ENCODE results near the gene ADAMTS2. TPM values are rescaled to one million over a fixed set of nuclear protein-coding genes. Genes with fewer than 3 reads are reported as not detected.

ADAMTS2 gene
- total and polyA plus RNA-seq, 2 of the 4 experiments (the other 2 are of a cell fraction) = 19.0 to 58.8 TPM

DNA sequence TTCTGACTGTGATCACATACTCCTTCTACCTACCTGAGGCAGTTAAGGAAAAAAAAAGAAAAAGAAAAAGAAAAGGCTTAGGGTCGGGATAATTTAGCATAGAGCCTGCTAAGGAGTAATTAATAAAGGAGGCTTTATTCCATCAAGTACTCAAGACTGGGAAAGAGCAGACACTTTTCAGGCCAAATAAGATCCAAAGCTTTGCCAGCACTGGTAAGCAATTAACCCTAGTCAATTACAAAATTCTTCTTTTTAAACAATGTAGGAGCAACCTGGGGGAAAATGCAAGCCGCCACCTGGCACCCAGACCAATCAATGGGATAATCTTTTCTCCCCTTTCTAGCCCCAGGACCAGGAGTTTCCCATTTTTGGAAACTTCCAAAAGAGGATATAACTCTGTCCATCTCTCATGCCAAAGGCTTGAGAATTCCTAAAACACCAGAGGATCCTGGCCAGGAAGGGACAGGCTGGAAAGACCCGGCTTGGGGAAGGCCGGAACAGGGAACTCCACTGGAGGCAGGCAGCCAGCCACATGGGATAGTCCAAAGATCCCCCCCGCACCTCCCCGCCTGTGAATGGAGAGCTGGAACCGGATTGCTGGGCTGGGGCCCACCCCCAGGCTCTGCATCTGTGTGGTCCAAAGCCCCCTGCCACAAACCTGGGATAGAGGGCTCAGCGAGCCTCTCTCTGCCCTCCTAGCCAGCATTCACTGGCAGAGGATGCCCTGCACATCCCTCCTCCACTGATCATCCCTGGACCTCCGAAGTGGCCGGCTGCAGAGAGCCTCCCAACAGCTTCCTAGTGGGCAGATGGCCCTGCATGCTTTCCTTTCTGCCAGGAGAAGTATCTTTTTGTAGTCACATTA is 167.3 kb downstream of the ADAMTS2 start (continued):
- TF ChIP-seq RFX5 (IDR thresholded peaks at IDR 0.05; ENCODE audit: low read depth, low read length) = no peak

DNA sequence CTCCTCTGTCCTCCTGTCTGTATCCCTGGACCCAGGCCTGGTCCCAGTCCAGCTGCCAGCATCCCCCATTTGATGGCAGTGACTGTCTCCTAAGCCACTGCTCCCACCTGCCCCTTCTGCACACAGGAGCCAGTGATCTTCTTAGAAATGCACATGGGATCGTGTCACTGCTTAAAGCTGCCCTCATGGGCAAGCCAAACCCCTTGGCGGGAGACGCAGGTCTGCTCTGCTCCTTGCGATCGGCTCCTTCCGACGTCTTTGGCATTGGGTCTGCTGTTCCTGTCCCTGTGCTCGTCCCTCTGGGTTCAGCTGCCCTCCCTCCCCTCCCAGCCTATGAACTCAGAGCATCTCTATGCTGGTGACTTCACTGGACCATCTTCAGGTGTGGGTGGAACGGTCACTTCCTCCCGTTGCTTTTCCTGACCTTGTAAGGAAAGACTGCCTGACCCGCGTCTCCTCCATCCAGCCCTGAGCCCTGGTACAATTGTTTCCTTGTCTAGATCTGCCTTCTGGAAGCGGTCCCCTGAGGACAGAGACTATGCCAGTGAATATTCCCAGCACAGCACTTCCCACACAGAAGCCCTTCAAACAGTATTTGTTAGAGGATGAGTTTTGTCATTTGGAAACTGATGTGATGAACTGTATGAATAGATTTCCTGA is 168.6 kb downstream of the ADAMTS2 start:
- ChIA-PET CTCF (no interaction called here), POLR2A (ENCODE audit: unreplicated experiment) (no interaction called here)
- H4K8ac ChIP-seq (ENCODE audit: low read depth in 2 of 2, low read length in 2 of 2) = no peak overlapping the region
- dilution Hi-C loops (cut with HindIII; ENCODE audit: low sequenced_read_pairs, unreplicated experiment) (no loop called here), in situ Hi-C loops (cut with MboI; ENCODE audit: low sequenced_read_pairs) (no loop called here), intact Hi-C loops (cut with micrococcal nuclease) (no loop called here)
- no peaks in the 10 kb centered on the region for H3K27me3 ChIP-seq (ENCODE audit: control insufficient read depth, insufficient read depth, low read length)
- DNase-seq (no peak), ATAC-seq (ENCODE audit: low read depth) (no peak)
- H3K4me3 ChIP-seq (ENCODE audit: insufficient read depth, low read depth, low read length) = no peak overlapping the region
- no peak overlapping the region for H4K5ac ChIP-seq (ENCODE audit: low read depth, low read length)
- no peak overlapping the region for H3K4me2 ChIP-seq (ENCODE audit: low read depth, low read length)
- BruUV-seq (replicated peaks) = no TSS peak
- H3K9me3 ChIP-seq (ENCODE audit: control insufficient read depth, insufficient read depth, low read length) = peaks cover 2% of the 10 kb centered on the region
- no peak overlapping the region for H2AK5ac ChIP-seq (ENCODE audit: low read depth, low read length)
- H2AFZ ChIP-seq (replicated peaks; ENCODE audit: low read length, poor library complexity) = no peak overlapping the region
- H4K20me1 ChIP-seq (ENCODE audit: insufficient read depth, low read length) = no peaks in the 10 kb centered on the region
- no peak overlapping the region for H2BK20ac ChIP-seq (ENCODE audit: low read depth, low read length)
- no peak overlapping the region for H3K56ac ChIP-seq (ENCODE audit: extremely low read depth, insufficient read depth, low read length)
- H4K91ac ChIP-seq (ENCODE audit: insufficient read depth, low read depth, low read length) = no peak overlapping the region
- H3K23ac ChIP-seq (ENCODE audit: low read depth, low read length) = no peak overlapping the region
- no peak overlapping the region for H3K4ac ChIP-seq (ENCODE audit: low read depth, low read length)
- no peak overlapping the region for H2BK15ac ChIP-seq (ENCODE audit: low read depth, low read length)
- H3K4me1 ChIP-seq (ENCODE audit: control insufficient read depth, insufficient read depth, low read length) = no peaks in the 10 kb centered on the region
- WGBS, 2 experiments (ENCODE audit: extremely low coverage in 2 of 2, insufficient read length in 1 of 2) = 93% methylated on average over 5 of the region's 13 CpGs; no CpG with 5 or more reads in 1 of the 2 experiments
- no peak overlapping the region for H2BK5ac ChIP-seq (ENCODE audit: low read depth, low read length, poor library complexity, severe bottlenecking)
- peaks cover 7% of the 10 kb centered on the region for H3K36me3 ChIP-seq (ENCODE audit: control insufficient read depth, insufficient read depth, low read length)
- no peak overlapping the region for H3K9ac ChIP-seq (ENCODE audit: low read depth, low read length)
- H3K27ac ChIP-seq (ENCODE audit: insufficient read depth, low read length) = no peak overlapping the region
- no peak overlapping the region for H3K14ac ChIP-seq (replicated peaks; ENCODE audit: low read depth, low read length)
- H3K9me1 ChIP-seq (ENCODE audit: insufficient read depth, low read length) = no peaks in the 10 kb centered on the region
- H3K18ac ChIP-seq (ENCODE audit: low read depth, low read length) = no peak overlapping the region
- no peaks in the 10 kb centered on the region; a peak in 1 of 4 replicates for H3K79me1 ChIP-seq (ENCODE audit: low read depth in 1 of 2, low read length in 2 of 2)
- H2BK120ac ChIP-seq (ENCODE audit: low read depth, low read length) = no peak overlapping the region
- H2AK9ac ChIP-seq (replicated peaks; ENCODE audit: low read depth, low read length, poor library complexity) = no peak overlapping the region
- no peak for TF ChIP-seq RCOR1 (IDR thresholded peaks at IDR 0.05; ENCODE audit: insufficient replicate concordance, low read length)
- no peak for TF ChIP-seq CHD1 (IDR thresholded peaks at IDR 0.05; ENCODE audit: low read depth, low read length)
- no peak for TF ChIP-seq FOS (IDR thresholded peaks at IDR 0.05; ENCODE audit: low read depth, low read length)
- TF ChIP-seq SMC3 (IDR thresholded peaks at IDR 0.05; ENCODE audit: low read depth, low read length) = no peak
- no peak for TF ChIP-seq MAFK (IDR thresholded peaks at IDR 0.05; ENCODE audit: low read depth, low read length)
- TF ChIP-seq CTCF (conservative IDR thresholded peaks at IDR 0.05; ENCODE audit: low read depth, low read length) = no peak
- TF ChIP-seq RFX5 (IDR thresholded peaks at IDR 0.05; ENCODE audit: low read depth, low read length) = no peak
- TF ChIP-seq RAD21 (IDR thresholded peaks at IDR 0.05; ENCODE audit: low read length) = no peak
- TF ChIP-seq, protein P1, sequence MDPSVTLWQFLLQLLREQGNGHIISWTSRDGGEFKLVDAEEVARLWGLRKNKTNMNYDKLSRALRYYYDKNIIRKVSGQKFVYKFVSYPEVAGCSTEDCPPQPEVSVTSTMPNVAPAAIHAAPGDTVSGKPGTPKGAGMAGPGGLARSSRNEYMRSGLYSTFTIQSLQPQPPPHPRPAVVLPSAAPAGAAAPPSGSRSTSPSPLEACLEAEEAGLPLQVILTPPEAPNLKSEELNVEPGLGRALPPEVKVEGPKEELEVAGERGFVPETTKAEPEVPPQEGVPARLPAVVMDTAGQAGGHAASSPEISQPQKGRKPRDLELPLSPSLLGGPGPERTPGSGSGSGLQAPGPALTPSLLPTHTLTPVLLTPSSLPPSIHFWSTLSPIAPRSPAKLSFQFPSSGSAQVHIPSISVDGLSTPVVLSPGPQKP (IDR thresholded peaks at IDR 0.05; ENCODE audit: borderline replicate concordance, low read depth, low read length) = no peak
- no peak for TF ChIP-seq MXI1 (IDR thresholded peaks at IDR 0.05; ENCODE audit: borderline replicate concordance, low read depth, low read length)
- TF ChIP-seq CEBPB (IDR thresholded peaks at IDR 0.05; ENCODE audit: low read depth, low read length) = no peak
- TF ChIP-seq POLR2A (IDR thresholded peaks at IDR 0.05; ENCODE audit: low read depth, low read length) = no peak
